Medulla oblongata (tissue), 1 donor: ENCODE data around the gene ZXDC.

ENCODE experiments used
- DNase-seq: peaks from one replicate; pipeline ENCODE4 v3.0.0-alpha.2; 2015; ENCODE audit errors: extremely low spot score

Gene ZXDC

GRCh38 chr3:126474498-126475412 lies 936 bp downstream of the ZXDC start:
- no peak for DNase-seq

GRCh38 chr3:126473292-126474168 lies 2.2 kb downstream of the ZXDC start:
- DNase-seq: no peak

GRCh38 chr3:126472277-126473006 lies 3.2 kb downstream of the ZXDC start:
- peak; percentile 77 for DNase-seq

- DNase-seq: no peak
Observed at GRCh38 chr3:126469479-126469878, 6.2 kb downstream of the ZXDC start.

GRCh38 chr3:126468028-126468891 lies 7.4 kb downstream of the ZXDC start:
- no peak for DNase-seq

GRCh38 chr3:126467611-126467955 lies 8.1 kb downstream of the ZXDC start:
- DNase-seq: no peak

- no peak for DNase-seq
Observed at GRCh38 chr3:126466886-126467610, 8.6 kb downstream of the ZXDC start.

GRCh38 chr3:126465928-126466544 lies 9.7 kb downstream of the ZXDC start:
- peak; percentile 49 for DNase-seq

- DNase-seq: no peak
Observed at GRCh38 chr3:126464997-126465396, 10.7 kb downstream of the ZXDC start.

GRCh38 chr3:126464494-126464893 lies 11.2 kb downstream of the ZXDC start:
- DNase-seq: peak; percentile 35

- DNase-seq: no peak
Observed at GRCh38 chr3:126464093-126464492, 11.6 kb downstream of the ZXDC start.

- DNase-seq: no peak
Observed at GRCh38 chr3:126463521-126463920, 12.2 kb downstream of the ZXDC start.

GRCh38 chr3:126461450-126462070 lies 14.1 kb downstream of the ZXDC start:
- no peak for DNase-seq

- no peak for DNase-seq
Observed at GRCh38 chr3:126460381-126460780, 15.3 kb downstream of the ZXDC start.

- no peak for DNase-seq
Observed at GRCh38 chr3:126459763-126460127, 15.9 kb downstream of the ZXDC start.

- DNase-seq: no peak
Observed at GRCh38 chr3:126459111-126459762, 16.5 kb downstream of the ZXDC start.

GRCh38 chr3:126456766-126457388 lies 18.8 kb downstream of the ZXDC start:
- DNase-seq: no peak

GRCh38 chr3:126456211-126456610 lies 19.5 kb downstream of the ZXDC start:
- no peak for DNase-seq
